ENCODE measurements around the gene CLEC11A. TPM values are rescaled to one million over a fixed set of nuclear protein-coding genes. Genes with fewer than 3 reads are reported as not detected.

Gene CLEC11A
- polyA plus RNA-seq, 1 donor (not counting 4 experiments of a cell fraction or from before 2014, with no cell fraction given): 0.56 TPM

DNA sequence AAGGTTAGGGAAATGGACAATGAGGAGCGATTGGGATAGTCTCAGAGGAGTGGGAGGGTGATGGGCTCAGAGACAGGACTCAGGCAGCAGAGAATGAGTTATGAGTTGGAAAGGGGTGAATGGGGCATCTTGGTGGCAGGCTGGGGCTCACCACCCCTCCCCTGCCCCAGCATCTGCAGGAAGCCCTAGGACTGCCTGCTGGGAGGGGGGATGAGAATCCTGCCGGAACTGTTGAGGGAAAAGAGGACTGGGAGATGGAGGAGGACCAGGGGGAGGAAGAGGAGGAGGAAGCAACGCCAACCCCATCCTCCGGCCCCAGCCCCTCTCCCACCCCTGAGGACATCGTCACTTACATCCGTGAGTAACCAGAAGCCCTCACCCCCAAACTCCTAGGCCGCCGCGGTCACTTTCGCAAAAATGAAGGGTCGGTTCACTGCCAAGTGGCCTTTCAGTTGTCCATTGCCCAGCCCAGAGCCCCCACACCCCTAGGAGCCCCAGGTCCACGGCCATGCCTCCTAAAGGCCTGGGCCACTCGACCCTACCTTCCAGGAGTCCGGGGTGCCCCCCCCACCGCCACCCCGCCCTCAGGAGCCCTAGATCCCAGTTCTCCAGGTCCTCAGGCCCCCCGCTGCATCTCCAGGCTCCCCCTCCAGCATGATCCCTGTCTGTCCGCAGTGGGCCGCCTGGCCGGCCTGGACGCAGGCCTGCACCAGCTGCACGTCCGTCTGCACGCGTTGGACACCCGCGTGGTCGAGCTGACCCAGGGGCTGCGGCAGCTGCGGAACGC, 764 bp downstream of the CLEC11A start:
- Histone ChIP-seq H3K4me3 (ENCODE audit: control insufficient read depth in 2 of 3, extremely low read depth in 1 of 3, insufficient read depth in 2 of 3, low read depth in 1 of 3, low read length in 3 of 3) (peak overlapping the region; percentile 70 to 84 (median 70)), H3K9ac (ENCODE audit: control insufficient read depth, extremely low read depth, insufficient read depth, low read length) (peak overlapping the region; percentile 76), H3K27ac (ENCODE audit: control insufficient read depth, insufficient read depth, low read length) (no peak overlapping the region), H3K79me2 (ENCODE audit: control insufficient read depth, insufficient read depth, low read length) (no peaks in the 10 kb centered on the region), H4K20me1 (ENCODE audit: control insufficient read depth, extremely low read depth, insufficient read depth, low read length) (peaks cover 4% of the 10 kb centered on the region), H3K9me3 (ENCODE audit: control insufficient read depth, low read depth, low read length) (no peaks in the 10 kb centered on the region), H3K4me2 (ENCODE audit: control insufficient read depth, extremely low read depth, insufficient read depth, low read depth, low read length) (peak overlapping the region; percentile 77), H3K4me1 (ENCODE audit: control insufficient read depth, extremely low read depth, insufficient read depth, low read length) (peaks cover 14% of the 10 kb centered on the region), H3K9me1 (ENCODE audit: control insufficient read depth, extremely low read depth, insufficient read depth, low read length) (no peaks in the 10 kb centered on the region), H2AFZ (ENCODE audit: control insufficient read depth, low read length) (peak overlapping the region; percentile 94), H3K36me3 (ENCODE audit: control insufficient read depth in 2 of 2, extremely low read depth in 1 of 2, insufficient read depth in 2 of 2, low read length in 2 of 2) (no peaks in the 10 kb centered on the region), H3K27me3 (ENCODE audit: control insufficient read depth, extremely low read depth, insufficient read depth, low read length) (peaks cover 11% of the 10 kb centered on the region)
- dilution Hi-C loops (cut with MboI; ENCODE audit: extremely low pct_ligation_motif_present, low sequenced_read_pairs): no loop called here
- DNase-seq (ENCODE audit: low read depth, low spot score): no peak
- FAIRE-seq: no peak
- no peak for TF ChIP-seq EZH2 (IDR thresholded peaks at IDR 0.05; ENCODE audit: low read length)
- TF ChIP-seq, protein P1, sequence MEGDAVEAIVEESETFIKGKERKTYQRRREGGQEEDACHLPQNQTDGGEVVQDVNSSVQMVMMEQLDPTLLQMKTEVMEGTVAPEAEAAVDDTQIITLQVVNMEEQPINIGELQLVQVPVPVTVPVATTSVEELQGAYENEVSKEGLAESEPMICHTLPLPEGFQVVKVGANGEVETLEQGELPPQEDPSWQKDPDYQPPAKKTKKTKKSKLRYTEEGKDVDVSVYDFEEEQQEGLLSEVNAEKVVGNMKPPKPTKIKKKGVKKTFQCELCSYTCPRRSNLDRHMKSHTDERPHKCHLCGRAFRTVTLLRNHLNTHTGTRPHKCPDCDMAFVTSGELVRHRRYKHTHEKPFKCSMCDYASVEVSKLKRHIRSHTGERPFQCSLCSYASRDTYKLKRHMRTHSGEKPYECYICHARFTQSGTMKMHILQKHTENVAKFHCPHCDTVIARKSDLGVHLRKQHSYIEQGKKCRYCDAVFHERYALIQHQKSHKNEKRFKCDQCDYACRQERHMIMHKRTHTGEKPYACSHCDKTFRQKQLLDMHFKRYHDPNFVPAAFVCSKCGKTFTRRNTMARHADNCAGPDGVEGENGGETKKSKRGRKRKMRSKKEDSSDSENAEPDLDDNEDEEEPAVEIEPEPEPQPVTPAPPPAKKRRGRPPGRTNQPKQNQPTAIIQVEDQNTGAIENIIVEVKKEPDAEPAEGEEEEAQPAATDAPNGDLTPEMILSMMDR (optimal IDR thresholded peaks at IDR 0.05 in 1 of 3, IDR thresholded peaks at IDR 0.05 in 1 of 3, conservative IDR thresholded peaks at IDR 0.05 in 1 of 3; ENCODE audit: extremely low read depth in 1 of 3, insufficient read depth in 2 of 3, low read length in 3 of 3): no peak

DNA sequence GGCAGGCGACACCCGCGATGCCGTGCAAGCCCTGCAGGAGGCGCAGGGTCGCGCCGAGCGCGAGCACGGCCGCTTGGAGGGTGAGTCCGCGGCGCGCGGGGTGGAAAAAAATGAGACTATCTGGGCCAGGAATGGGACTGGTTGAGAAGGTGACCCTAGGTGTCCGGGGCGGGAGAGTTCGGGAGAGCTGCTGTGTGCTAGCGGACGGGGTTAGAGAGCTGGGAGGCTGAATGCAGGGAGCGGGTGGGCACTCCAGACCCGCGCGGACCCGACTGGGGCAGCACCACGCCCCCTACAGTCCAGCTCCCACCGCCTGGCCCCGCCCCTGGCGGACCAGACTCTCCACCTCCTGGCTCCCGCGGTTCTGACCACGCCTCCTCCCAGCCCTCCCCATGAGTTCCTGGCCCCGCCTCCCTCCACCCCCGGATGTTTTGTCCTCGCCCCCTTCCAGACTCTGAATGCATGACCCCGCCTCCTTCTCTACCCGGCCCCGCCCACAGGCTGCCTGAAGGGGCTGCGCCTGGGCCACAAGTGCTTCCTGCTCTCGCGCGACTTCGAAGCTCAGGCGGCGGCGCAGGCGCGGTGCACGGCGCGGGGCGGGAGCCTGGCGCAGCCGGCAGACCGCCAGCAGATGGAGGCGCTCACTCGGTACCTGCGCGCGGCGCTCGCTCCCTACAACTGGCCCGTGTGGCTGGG, 1.5 kb downstream of the CLEC11A start:
- TF ChIP-seq, protein P1 (optimal IDR thresholded peaks at IDR 0.05 in 1 of 3, IDR thresholded peaks at IDR 0.05 in 1 of 3, conservative IDR thresholded peaks at IDR 0.05 in 1 of 3; ENCODE audit: extremely low read depth in 1 of 3, insufficient read depth in 2 of 3, low read length in 3 of 3): peak; percentile 50 to 80 (median 80)
- no peak for TF ChIP-seq EZH2 (IDR thresholded peaks at IDR 0.05; ENCODE audit: low read length)
- Histone ChIP-seq H3K27me3 (ENCODE audit: control insufficient read depth, extremely low read depth, insufficient read depth, low read length) (peaks cover 11% of the 10 kb centered on the region), H3K4me3 (ENCODE audit: control insufficient read depth in 2 of 3, extremely low read depth in 1 of 3, insufficient read depth in 2 of 3, low read depth in 1 of 3, low read length in 3 of 3) (peak overlapping the region; percentile 70 to 84 (median 72)), H4K20me1 (ENCODE audit: control insufficient read depth, extremely low read depth, insufficient read depth, low read length) (peaks cover 4% of the 10 kb centered on the region), H3K9me3 (ENCODE audit: control insufficient read depth, low read depth, low read length) (no peaks in the 10 kb centered on the region), H2AFZ (ENCODE audit: control insufficient read depth, low read length) (peak overlapping the region; percentile 94), H3K4me1 (ENCODE audit: control insufficient read depth, extremely low read depth, insufficient read depth, low read length) (peaks cover 14% of the 10 kb centered on the region), H3K27ac (ENCODE audit: control insufficient read depth, insufficient read depth, low read length) (peak overlapping the region; percentile 55), H3K9me1 (ENCODE audit: control insufficient read depth, extremely low read depth, insufficient read depth, low read length) (no peaks in the 10 kb centered on the region), H3K79me2 (ENCODE audit: control insufficient read depth, insufficient read depth, low read length) (no peaks in the 10 kb centered on the region), H3K36me3 (ENCODE audit: control insufficient read depth in 2 of 2, extremely low read depth in 1 of 2, insufficient read depth in 2 of 2, low read length in 2 of 2) (no peaks in the 10 kb centered on the region), H3K4me2 (ENCODE audit: control insufficient read depth, extremely low read depth, insufficient read depth, low read depth, low read length) (peak overlapping the region; percentile 88), H3K9ac (ENCODE audit: control insufficient read depth, extremely low read depth, insufficient read depth, low read length) (peak overlapping the region; percentile 76)
- peak; percentile 96 for DNase-seq (ENCODE audit: low read depth, low spot score)
- FAIRE-seq: peak; percentile 79
- dilution Hi-C loops (cut with MboI; ENCODE audit: extremely low pct_ligation_motif_present, low sequenced_read_pairs): no loop called here
